ENCODE results near the gene ZNF700. TPM values are rescaled to one million over a fixed set of nuclear protein-coding genes. Genes with fewer than 3 reads are reported as not detected.
"Not testable (repeated sequence)": the region's sequence is repeated elsewhere in the genome, so short reads cannot be mapped to it uniquely, and the experiment has no call there.

ZNF700 gene
- total RNA-seq, 1 donor from 2014 or later: 13.4 TPM

DNA sequence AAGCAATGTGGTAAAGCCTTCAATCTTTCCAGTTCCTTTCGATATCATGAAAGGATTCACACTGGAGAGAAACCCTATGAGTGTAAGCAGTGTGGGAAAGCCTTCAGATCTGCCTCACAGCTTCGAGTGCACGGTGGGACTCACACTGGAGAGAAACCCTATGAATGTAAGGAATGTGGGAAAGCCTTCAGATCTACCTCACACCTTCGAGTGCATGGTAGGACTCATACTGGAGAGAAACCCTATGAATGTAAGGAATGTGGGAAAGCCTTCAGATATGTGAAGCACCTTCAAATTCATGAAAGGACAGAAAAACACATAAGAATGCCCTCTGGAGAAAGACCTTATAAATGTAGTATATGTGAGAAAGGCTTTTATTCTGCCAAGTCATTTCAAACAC, 24.3 kb downstream of the ZNF700 start:
- H3K9me3 Mint-ChIP-seq: peaks cover 44% of the 10 kb centered on the region
- no peaks in the 10 kb centered on the region for H3K27me3 Mint-ChIP-seq
- H3K27ac Mint-ChIP-seq: no peak overlapping the region
- DNase-seq: peak; percentile 56
- H3K4me1 Mint-ChIP-seq: no peaks in the 10 kb centered on the region
- no peak overlapping the region for H3K4me3 Mint-ChIP-seq
- H3K36me3 Mint-ChIP-seq (ENCODE audit: low read depth): peaks cover 85% of the 10 kb centered on the region
- intact Hi-C loops (cut with micrococcal nuclease): no loop called here

DNA sequence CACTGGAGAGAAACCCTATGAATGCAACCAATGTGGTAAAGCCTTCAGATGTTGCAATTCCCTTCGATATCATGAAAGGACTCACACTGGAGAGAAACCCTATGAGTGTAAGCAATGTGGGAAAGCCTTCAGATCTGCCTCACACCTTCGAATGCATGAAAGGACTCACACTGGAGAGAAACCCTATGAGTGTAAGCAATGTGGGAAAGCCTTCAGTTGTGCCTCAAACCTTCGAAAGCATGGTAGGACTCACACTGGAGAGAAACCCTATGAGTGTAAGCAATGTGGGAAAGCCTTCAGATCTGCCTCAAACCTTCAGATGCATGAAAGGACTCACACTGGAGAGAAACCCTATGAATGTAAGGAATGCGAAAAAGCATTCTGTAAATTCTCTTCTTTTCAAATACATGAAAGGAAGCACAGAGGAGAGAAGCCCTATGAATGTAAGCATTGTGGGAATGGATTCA, 24.7 kb downstream of the ZNF700 start:
- DNase-seq; intact Hi-C loops (cut with micrococcal nuclease); H3K27me3 Mint-ChIP-seq; H3K4me3 Mint-ChIP-seq; H3K27ac Mint-ChIP-seq; H3K4me1 Mint-ChIP-seq: not testable (repeated sequence)
- peaks cover 41% of the 10 kb centered on the region for H3K9me3 Mint-ChIP-seq
- peaks cover 80% of the 10 kb centered on the region for H3K36me3 Mint-ChIP-seq (ENCODE audit: low read depth)

DNA sequence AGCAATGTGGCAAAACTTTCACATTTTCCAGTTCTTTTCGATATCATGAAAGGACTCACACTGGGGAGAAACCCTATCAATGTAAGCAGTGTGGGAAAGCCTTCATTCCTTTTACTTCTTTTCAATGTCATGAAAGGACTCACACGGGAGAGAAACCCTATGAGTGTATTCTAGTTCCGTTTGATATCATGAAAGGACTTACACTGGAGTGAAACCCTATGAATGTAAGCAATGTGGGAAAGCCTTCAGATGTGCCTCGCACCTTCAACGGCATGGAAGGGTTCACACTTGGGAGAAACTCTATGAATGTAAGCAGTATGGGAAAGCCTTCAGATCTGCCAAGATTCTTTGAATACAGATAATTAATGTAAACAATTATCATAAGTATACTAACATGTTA, 25.4 kb downstream of the ZNF700 start:
- H3K4me1 Mint-ChIP-seq: no peaks in the 10 kb centered on the region
- H3K4me3 Mint-ChIP-seq: no peak overlapping the region
- no peak overlapping the region for H3K27ac Mint-ChIP-seq
- H3K27me3 Mint-ChIP-seq: no peaks in the 10 kb centered on the region
- peaks cover 73% of the 10 kb centered on the region for H3K36me3 Mint-ChIP-seq (ENCODE audit: low read depth)
- H3K9me3 Mint-ChIP-seq: peaks cover 40% of the 10 kb centered on the region
- DNase-seq: no peak
- intact Hi-C loops (cut with micrococcal nuclease): no loop called here

DNA sequence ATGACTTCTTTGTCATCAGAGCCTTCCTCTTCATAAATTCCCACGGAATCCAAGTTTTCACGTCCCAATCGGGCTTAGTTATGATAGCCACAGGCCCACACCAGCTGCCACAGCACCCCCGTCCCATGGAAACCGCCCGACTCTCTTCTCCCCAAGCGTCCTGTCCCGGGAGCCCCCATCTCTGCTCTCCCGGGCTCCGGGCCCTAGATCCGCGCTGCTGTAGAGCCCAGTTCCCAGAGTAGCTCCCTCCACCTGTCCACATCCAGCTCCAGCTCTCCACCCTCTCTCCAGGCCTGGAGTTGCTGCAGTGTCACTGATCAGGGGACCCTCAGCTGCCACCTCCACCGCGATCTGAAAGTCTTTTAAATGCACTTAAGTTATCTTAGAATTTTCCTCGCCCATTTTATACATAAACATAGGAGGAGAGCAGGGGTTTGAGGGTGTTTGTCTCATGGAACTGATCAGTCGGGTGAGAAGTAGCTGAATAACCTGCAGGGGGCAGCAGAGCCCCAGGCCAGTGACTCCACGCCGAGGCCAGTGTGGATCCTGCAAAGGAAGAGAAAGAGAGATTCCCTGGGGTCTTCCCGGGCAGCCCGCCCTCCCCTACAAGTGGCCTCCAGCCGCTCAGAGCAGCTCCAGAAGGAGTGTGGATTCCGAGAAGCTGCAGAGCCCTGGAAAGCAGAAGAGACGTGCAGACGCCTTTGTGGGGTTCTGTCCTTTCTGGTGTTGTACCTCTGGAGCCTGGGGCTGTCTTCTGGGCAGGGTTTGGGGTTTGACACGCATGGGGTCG, 38.9 kb downstream of the ZNF700 start:
- Mint-ChIP-seq H3K36me3 (ENCODE audit: low read depth) (peaks cover 6% of the 10 kb centered on the region), H3K9me3 (peaks cover 6% of the 10 kb centered on the region), H3K4me1 (peaks cover 16% of the 10 kb centered on the region), H3K27ac (peak overlapping the region; percentile 78), H3K4me3 (peak overlapping the region; percentile 83), H3K27me3 (no peaks in the 10 kb centered on the region)
- intact Hi-C loops (cut with micrococcal nuclease): loop anchor here (1.0 to 5.0 kb wide), 4 partner anchors 25 to 178 kb away; partner anchors contain the start of gene ZNF700
- DNase-seq: peak; percentile 86

DNA sequence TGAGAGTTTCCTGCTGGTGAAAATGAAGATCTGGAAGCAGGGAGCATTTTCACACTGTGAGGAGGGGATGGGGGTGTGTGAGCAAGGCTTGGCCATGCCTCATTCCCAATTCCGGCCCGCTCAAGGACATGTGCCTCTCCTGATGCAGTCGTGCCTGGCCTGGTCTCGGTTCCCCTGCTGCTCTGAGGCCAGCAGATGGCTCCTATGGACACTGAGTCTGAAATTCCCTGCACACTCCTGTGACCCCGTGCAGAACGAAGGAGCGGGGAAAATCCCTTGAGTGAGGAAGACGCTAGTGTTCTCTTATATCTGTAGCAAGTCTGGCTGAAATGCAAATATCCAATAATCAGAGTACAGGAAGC, 39.6 kb downstream of the ZNF700 start:
- intact Hi-C loops (cut with micrococcal nuclease): loop anchor here (1.0 to 5.0 kb wide), 4 partner anchors 24 to 177 kb away; partner anchors contain the start of gene ZNF700
- H3K4me3 Mint-ChIP-seq: peak overlapping the region; percentile 83
- H3K9me3 Mint-ChIP-seq: peaks cover 6% of the 10 kb centered on the region

DNA sequence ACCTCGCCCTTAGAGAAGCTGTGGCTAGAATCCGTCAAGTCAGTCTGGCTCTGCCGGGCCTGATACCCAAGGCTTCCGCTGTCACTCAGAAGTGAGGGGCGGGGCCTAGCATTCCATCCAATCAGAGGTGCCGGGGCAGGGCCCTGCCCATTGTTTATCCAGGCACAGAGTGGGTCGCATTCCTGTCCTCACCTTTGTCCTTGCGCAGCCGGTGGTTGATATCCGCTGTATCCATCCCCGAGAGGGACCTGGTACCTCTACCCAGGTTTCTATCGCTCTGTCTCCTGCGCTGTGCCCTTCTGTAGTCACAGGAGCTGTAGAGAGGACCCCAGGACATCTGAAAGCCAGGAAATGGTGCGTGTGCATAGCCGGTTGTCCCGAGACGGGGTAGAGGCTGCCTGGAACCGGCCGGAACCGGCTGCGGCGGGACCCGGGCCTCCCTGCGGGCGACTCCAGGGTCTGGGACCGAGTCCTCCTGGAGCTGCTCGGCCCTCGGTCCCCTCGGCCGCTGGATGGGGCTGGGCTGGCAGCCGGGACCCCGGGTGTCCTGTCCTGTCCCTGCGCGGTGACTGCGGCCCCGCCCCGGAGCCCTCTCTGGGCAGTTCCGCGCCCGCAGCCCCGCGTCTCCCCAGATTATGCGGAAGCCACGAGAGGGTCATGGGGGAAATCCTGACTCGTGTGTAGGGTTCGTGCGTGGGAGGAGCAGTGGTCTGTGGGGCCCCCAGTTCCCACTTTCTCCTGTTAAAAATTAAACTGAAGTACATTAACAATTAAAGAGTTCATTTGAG, 40.1 kb downstream of the ZNF700 start, which contains the start of gene ZNF763:
Gene ZNF763, plus strand, starts transcription at position 183 of the 788 bp plus-strand sequence. Its CDS starts 169 bp downstream, at position 352.
- intact Hi-C loops (cut with micrococcal nuclease): loop anchor here (1.0 to 5.0 kb wide), 4 partner anchors 23 to 176 kb away; partner anchors contain the start of gene ZNF700
- Mint-ChIP-seq H3K36me3 (ENCODE audit: low read depth) (peaks cover 10% of the 10 kb centered on the region), H3K9me3 (peaks cover 10% of the 10 kb centered on the region), H3K4me3 (peak within 1 kb of the TSS; percentile 83), H3K27me3 (no peaks in the 10 kb centered on the region), H3K4me1 (peaks cover 16% of the 10 kb centered on the region), H3K27ac (peak within 1 kb of the TSS; percentile 78)
- DNase-seq: peak; percentile 93

More for the DNA sequence above, 39.6 kb downstream of the ZNF700 start:
- H3K36me3 Mint-ChIP-seq (ENCODE audit: low read depth): peaks cover 7% of the 10 kb centered on the region
- peaks cover 16% of the 10 kb centered on the region for H3K4me1 Mint-ChIP-seq
- H3K27me3 Mint-ChIP-seq: no peaks in the 10 kb centered on the region
- H3K27ac Mint-ChIP-seq: peak overlapping the region; percentile 78
- DNase-seq: no peak

DNA sequence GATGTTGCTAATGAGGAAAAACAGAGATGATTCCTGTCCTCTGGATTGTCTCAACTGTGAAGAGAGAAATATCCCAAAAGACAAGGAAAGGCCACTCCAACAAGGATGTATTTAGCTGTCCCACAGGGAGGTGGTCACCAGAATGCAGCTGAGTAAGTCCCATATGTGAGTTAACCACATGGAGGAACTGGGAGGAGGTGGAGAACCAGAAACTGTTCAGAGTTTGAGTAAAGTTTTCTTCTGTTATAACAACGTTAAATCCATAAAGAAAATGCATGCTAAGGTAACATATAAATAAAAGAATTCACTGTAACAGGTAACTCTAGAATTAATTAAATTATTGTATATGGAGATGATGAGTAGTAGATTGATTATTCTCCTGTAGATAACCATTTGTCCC, 45.3 kb downstream of the ZNF700 start:
- H3K9me3 Mint-ChIP-seq: peaks cover 28% of the 10 kb centered on the region
- H3K4me3 Mint-ChIP-seq: no peak overlapping the region
- H3K4me1 Mint-ChIP-seq: peaks cover 5% of the 10 kb centered on the region
- intact Hi-C loops (cut with micrococcal nuclease): no loop called here
- no peak for DNase-seq
- H3K36me3 Mint-ChIP-seq (ENCODE audit: low read depth): peaks cover 10% of the 10 kb centered on the region
- H3K27me3 Mint-ChIP-seq: no peaks in the 10 kb centered on the region
- no peak overlapping the region for H3K27ac Mint-ChIP-seq

DNA sequence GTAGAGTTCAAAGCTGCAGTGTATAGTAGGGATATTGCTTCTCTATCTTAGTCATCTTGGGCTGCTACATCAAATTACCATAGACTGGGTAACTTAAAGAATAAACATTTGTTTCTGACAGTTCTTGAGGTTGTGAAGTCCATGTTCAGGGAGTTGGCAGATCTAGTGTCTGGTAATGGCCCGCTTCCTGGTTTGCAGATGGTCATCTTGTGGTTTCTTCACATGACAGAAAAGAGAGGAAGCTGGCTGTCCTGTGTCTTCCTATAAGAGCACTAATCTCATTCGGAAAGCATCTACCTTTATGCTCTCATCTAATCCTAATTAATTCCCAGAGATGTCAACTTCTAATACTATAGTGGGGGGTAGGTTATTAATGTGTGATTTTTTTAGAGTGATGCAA, 46.1 kb downstream of the ZNF700 start:
- Mint-ChIP-seq H3K4me3 (no peak overlapping the region), H3K27me3 (no peaks in the 10 kb centered on the region), H3K4me1 (no peaks in the 10 kb centered on the region), H3K27ac (no peak overlapping the region), H3K36me3 (ENCODE audit: low read depth) (peaks cover 12% of the 10 kb centered on the region), H3K9me3 (peaks cover 28% of the 10 kb centered on the region)
- no peak for DNase-seq
- intact Hi-C loops (cut with micrococcal nuclease): no loop called here

DNA sequence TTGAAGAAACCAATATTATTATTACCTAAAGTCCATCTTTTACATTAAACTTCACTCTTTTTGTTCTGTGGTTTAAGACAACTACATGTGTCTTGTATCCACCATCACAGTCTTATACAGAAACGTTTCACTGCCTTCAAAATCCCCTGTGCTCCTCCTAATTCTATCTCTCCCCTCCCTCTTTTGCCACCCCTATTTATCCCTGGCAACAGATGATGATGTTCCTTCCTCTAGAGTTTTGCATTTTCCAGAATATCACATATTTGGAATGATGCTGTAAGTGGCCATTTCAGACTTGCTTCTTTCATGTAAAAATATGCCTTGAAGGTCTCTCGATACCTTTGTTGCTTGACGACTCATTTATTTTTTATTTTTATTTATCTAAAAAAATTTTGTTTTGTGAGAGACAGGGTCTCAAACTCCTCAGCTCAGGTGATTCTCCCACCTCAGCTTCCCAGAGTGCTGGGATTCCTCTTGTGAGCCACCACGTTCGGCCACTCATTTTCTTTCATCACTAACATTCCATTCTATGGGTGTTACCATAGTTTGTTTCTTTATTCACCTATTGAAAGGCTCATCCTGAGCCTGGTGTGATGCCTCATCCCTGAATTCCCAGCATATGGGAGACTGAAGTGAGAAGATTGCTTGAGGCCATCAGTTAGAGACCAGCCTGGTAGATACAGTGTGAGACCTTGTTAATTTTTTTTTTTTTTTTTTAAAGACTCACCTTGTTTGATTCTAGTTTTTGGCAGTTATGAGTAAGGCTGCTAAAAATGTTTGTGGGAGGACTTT, 48.3 kb downstream of the ZNF700 start:
- Mint-ChIP-seq H3K4me1 (no peaks in the 10 kb centered on the region), H3K4me3 (no peak overlapping the region), H3K9me3 (peaks cover 26% of the 10 kb centered on the region), H3K36me3 (ENCODE audit: low read depth) (peaks cover 21% of the 10 kb centered on the region), H3K27me3 (no peaks in the 10 kb centered on the region), H3K27ac (no peak overlapping the region)
- no peak for DNase-seq
- intact Hi-C loops (cut with micrococcal nuclease): no loop called here

DNA sequence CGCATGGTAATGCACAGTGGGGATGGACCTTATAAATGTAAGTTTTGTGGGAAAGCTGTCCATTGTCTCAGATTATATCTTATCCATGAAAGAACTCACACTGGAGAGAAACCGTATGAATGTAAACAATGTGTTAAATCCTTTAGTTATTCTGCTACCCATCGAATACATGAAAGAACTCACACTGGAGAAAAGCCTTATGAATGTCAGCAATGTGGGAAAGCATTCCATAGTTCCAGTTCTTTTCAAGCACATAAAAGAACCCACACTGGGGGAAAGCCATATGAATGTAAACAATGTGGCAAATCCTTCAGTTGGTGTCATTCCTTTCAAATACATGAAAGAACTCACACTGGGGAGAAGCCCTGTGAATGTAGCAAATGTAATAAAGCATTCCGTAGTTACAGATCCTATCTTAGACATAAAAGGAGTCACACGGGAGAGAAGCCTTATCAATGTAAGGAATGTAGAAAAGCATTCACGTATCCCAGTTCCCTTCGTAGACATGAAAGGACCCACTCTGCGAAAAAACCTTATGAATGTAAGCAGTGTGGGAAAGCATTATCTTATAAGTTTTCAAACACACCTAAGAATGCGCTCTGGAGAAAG, 53.7 kb downstream of the ZNF700 start:
- no peaks in the 10 kb centered on the region for H3K27me3 Mint-ChIP-seq
- peaks cover 30% of the 10 kb centered on the region for H3K36me3 Mint-ChIP-seq (ENCODE audit: low read depth)
- no peaks in the 10 kb centered on the region for H3K4me1 Mint-ChIP-seq
- peaks cover 27% of the 10 kb centered on the region for H3K9me3 Mint-ChIP-seq
- intact Hi-C loops (cut with micrococcal nuclease): no loop called here
- DNase-seq: no peak
- H3K4me3 Mint-ChIP-seq: no peak overlapping the region
- no peak overlapping the region for H3K27ac Mint-ChIP-seq

DNA sequence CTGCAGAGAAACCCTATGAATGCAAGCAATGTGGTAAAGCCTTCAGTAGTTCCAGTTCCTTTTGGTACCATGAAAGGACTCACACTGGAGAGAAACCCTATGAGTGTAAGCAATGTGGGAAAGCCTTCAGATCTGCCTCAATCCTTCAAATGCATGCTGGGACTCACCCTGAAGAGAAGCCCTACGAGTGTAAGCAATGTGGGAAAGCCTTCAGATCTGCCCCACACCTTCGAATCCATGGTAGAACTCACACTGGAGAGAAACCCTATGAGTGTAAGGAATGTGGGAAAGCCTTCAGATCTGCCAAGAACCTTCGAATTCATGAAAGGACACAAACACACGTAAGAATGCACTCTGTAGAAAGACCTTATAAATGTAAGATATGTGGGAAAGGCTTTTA, 54.6 kb downstream of the ZNF700 start:
- H3K36me3 Mint-ChIP-seq (ENCODE audit: low read depth): peaks cover 28% of the 10 kb centered on the region
- no peaks in the 10 kb centered on the region for H3K4me1 Mint-ChIP-seq
- no peak overlapping the region for H3K4me3 Mint-ChIP-seq
- DNase-seq: no peak
- intact Hi-C loops (cut with micrococcal nuclease): no loop called here
- peaks cover 27% of the 10 kb centered on the region for H3K9me3 Mint-ChIP-seq
- H3K27ac Mint-ChIP-seq: no peak overlapping the region
- no peaks in the 10 kb centered on the region for H3K27me3 Mint-ChIP-seq

DNA sequence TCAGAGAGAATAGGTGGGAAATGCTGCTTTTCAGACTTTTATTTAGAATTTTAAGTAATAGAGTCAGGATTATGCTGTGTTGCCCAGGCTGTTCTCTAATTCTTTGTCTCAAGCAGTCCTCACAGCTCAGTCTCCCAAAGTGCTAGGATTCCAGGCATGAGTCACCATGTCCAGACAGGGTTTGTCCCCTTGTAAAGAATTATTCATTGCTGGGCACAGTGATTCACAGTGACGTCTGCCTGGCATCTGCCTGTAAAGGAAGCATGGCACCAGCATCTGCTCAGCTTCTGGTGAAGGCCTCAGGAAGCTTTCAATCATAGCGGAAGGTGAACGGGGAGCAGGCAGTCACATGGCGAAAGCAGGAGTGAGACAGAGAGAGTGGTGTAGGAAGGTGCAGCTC, 57.6 kb downstream of the ZNF700 start:
- H3K27me3 Mint-ChIP-seq: no peaks in the 10 kb centered on the region
- peaks cover 20% of the 10 kb centered on the region for H3K9me3 Mint-ChIP-seq
- no peak overlapping the region for H3K4me3 Mint-ChIP-seq
- peaks cover 20% of the 10 kb centered on the region for H3K36me3 Mint-ChIP-seq (ENCODE audit: low read depth)
- intact Hi-C loops (cut with micrococcal nuclease): no loop called here
- DNase-seq: no peak
- no peak overlapping the region for H3K27ac Mint-ChIP-seq
- peaks cover 2% of the 10 kb centered on the region for H3K4me1 Mint-ChIP-seq

DNA sequence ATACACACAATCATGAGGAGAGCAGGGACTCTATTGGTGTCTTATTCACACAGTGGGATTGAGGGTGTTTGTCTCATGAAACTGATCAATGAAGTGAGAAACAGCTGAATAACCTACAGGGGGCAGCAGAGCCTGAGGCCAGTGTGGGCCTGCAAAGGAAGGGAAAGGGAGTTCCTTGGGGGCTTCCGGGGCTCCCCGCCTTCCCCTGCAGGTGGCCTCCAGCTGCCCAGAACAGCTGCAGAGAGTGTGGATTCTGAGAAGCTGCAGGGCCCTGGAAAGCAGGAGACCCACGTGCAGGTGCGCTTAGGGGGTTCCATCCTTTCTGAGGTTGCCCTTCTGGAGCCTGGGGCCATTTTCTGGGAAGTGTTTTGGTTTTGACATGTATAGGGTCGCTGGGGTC, 60.1 kb downstream of the ZNF700 start:
- DNase-seq: no peak
- Mint-ChIP-seq H3K4me3 (no peak overlapping the region), H3K4me1 (peaks cover 10% of the 10 kb centered on the region), H3K27me3 (no peaks in the 10 kb centered on the region), H3K9me3 (peaks cover 2% of the 10 kb centered on the region), H3K36me3 (ENCODE audit: low read depth) (peaks cover 5% of the 10 kb centered on the region), H3K27ac (no peak overlapping the region)
- intact Hi-C loops (cut with micrococcal nuclease): loop anchor here (5.0 kb wide), 1 partner anchor 173 kb away; the partner anchor contains the start of gene ZNF440

Data from activated CD4-positive, alpha-beta T cell treated with anti-CD3 and anti-CD28 coated beads, Interleukin-2, amount 10 ng/mL, durations not matched to agents 24 days and 14 days (primary cell).